H1 (cell line): ENCODE measurements around the gene UGT2B7. TPM values are rescaled to one million over a fixed set of nuclear protein-coding genes. Genes with fewer than 3 reads are reported as not detected.

Source experiments
- CTCF ChIA-PET: fragments of 300-600 bp; sonication (Branson Sonifier 250); formaldehyde crosslinking; loops from one replicate; lab custom pipeline; 2021; ENCODE audit not compliant: partially characterized antibody; lab: Charles Lee
- POLR2A ChIA-PET: fragments of 300-600 bp; sonication (Branson Sonifier 250); formaldehyde crosslinking; loops from one replicate; lab custom pipeline; 2021; ENCODE audit warnings: inconsistent platforms; ENCODE audit not compliant: partially characterized antibody; lab: Charles Lee
- DNase-seq, 2 experiments: peaks; one replicate each; pipeline versions ENCODE4 v3.0.0 to v3.0.0-alpha.2; 2010 to 2022; ENCODE audit warnings: low spot score in 2 of 2, low read depth in 1 of 2, mixed read lengths in 1 of 2
- FAIRE-seq: peaks from 2 replicates; lab custom pipeline; 2011; peaks lifted over from hg19 to GRCh38; lab: Jason Lieb, UNC
- H2AFZ ChIP-seq: 2 replicates; pipeline ENCODE4 v1.8.1; 2012; ENCODE audit warnings: low read length, inconsistent platforms
- H2AK5ac ChIP-seq: 2 replicates; pipeline ENCODE4 v1.6.1; 2013; ENCODE audit warnings: low read depth, low read length
- H2BK120ac ChIP-seq: replicated peaks from 2 replicates; pipeline ENCODE3; 2013; ENCODE audit warnings: low read depth, low read length, inconsistent platforms
- H2BK12ac ChIP-seq: 2 replicates; pipeline ENCODE4 v1.6.1; 2013; ENCODE audit warnings: low read depth, low read length
- H2BK15ac ChIP-seq: 2 replicates; pipeline ENCODE4 v1.6.1; 2013; ENCODE audit warnings: low read length
- H2BK20ac ChIP-seq: 2 replicates; pipeline ENCODE4 v1.6.1; 2013; ENCODE audit warnings: low read length
- H2BK5ac ChIP-seq: 2 replicates; pipeline ENCODE4 v1.6.1; 2013; ENCODE audit warnings: low read depth, low read length
- H3K14ac ChIP-seq: 2 replicates; pipeline ENCODE4 v1.6.1; 2013; ENCODE audit warnings: inconsistent platforms; ENCODE audit not compliant: insufficient read length
- H3K18ac ChIP-seq: 2 replicates; pipeline ENCODE4 v1.6.1; 2013; ENCODE audit warnings: low read length; ENCODE audit errors: extremely low read depth
- H3K23ac ChIP-seq: 2 replicates; pipeline ENCODE4 v1.6.1; 2013; ENCODE audit warnings: inconsistent platforms; ENCODE audit not compliant: insufficient read length
- H3K23me2 ChIP-seq: 2 replicates; pipeline ENCODE4 v1.6.1; 2013; ENCODE audit warnings: low read depth, low read length
- H3K27ac ChIP-seq: 2 replicates; pipeline ENCODE4 v1.6.1; 2011; ENCODE audit warnings: low read depth, low read length, inconsistent platforms
- H3K27me3 ChIP-seq, 4 experiments: replicated peaks in 1 of 4; 1 replicate in 1 of 4; 2 replicates in 3 of 4; pipeline versions ENCODE4 v1.6.1 to v1.8.1; 2011 to 2013; ENCODE audit warnings: low read length in 3 of 4, mild to moderate bottlenecking in 3 of 4, inconsistent platforms in 2 of 4, mixed read lengths in 2 of 4, moderate library complexity in 1 of 4; ENCODE audit not compliant: control insufficient read depth in 3 of 4, insufficient read depth in 3 of 4; ENCODE audit errors: extremely low read depth in 1 of 4
- H3K36me3 ChIP-seq, 4 experiments: 2 replicates each; pipeline versions ENCODE4 v1.6.1 to v1.8.1; 2011 to 2013; ENCODE audit warnings: mild to moderate bottlenecking in 4 of 4, low read length in 3 of 4, moderate library complexity in 2 of 4, control low read depth in 1 of 4, inconsistent platforms in 1 of 4; ENCODE audit not compliant: insufficient read depth in 4 of 4, control insufficient read depth in 2 of 4
- H3K4ac ChIP-seq: replicated peaks from 2 replicates; pipeline ENCODE3; 2013; ENCODE audit warnings: low read length, low read depth, mixed read lengths, inconsistent platforms; ENCODE audit not compliant: insufficient read length
- H3K4me1 ChIP-seq, 4 experiments: replicated peaks in 1 of 4; 1 replicate in 1 of 4; 2 replicates in 3 of 4; pipeline versions ENCODE4 v1.6.1 to v1.8.1; 2011 to 2013; ENCODE audit warnings: low read length in 3 of 4, inconsistent platforms in 2 of 4, mixed read lengths in 1 of 4; ENCODE audit not compliant: insufficient read depth in 4 of 4, control insufficient read depth in 3 of 4
- H3K4me2 ChIP-seq, 2 experiments: 2 replicates each; pipeline versions ENCODE4 v1.6.1 to v1.8.1; 2011 to 2013; ENCODE audit warnings: low read depth in 2 of 2, low read length in 2 of 2, control low read depth in 1 of 2, inconsistent platforms in 1 of 2, mild to moderate bottlenecking in 1 of 2; ENCODE audit not compliant: insufficient read depth in 1 of 2
- H3K4me3 ChIP-seq, 4 experiments: fragments of 200-600, 300-600 bp in 1 of 4; sonication (generic), shearing (Covaris generic), sonication (Bioruptor Twin) in 1 of 4; 2 replicates each; pipeline versions ENCODE4 v1.5.1 to v1.8.1; 2011 to 2016; ENCODE audit warnings: low read length in 4 of 4, low read depth in 3 of 4, control low read depth in 2 of 4, inconsistent platforms in 2 of 4, mild to moderate bottlenecking in 2 of 4, mixed read lengths in 1 of 4, moderate library complexity in 1 of 4; ENCODE audit not compliant: insufficient read depth in 2 of 4; ENCODE audit errors: extremely low read depth in 1 of 4
- H3K56ac ChIP-seq: replicated peaks from 2 replicates; pipeline ENCODE3; 2013; ENCODE audit warnings: low read depth, mild to moderate bottlenecking, mixed read lengths, low read length, inconsistent platforms; ENCODE audit not compliant: insufficient read length
- H3K79me1 ChIP-seq: 2 replicates; pipeline ENCODE4 v1.6.1; 2013; ENCODE audit warnings: low read depth, low read length, control low read depth
- H3K79me2 ChIP-seq, 2 experiments: 2 replicates each; pipeline versions ENCODE4 v1.6.1 to v1.8.1; 2012 to 2013; ENCODE audit warnings: low read length in 2 of 2, mild to moderate bottlenecking in 2 of 2, inconsistent platforms in 1 of 2; ENCODE audit not compliant: insufficient read depth in 2 of 2, control insufficient read depth in 1 of 2
- H3K9ac ChIP-seq, 4 experiments: replicated peaks in 1 of 4; 1 replicate in 1 of 4; 2 replicates in 3 of 4; pipeline versions ENCODE4 v1.6.1 to v1.8.1; 2011 to 2013; ENCODE audit warnings: low read depth in 3 of 4, low read length in 3 of 4, control low read depth in 2 of 4, mild to moderate bottlenecking in 2 of 4, moderate library complexity in 2 of 4, inconsistent platforms in 1 of 4; ENCODE audit errors: extremely low read depth in 1 of 4
- H3K9me3 ChIP-seq, 2 experiments: 2 replicates each; pipeline versions ENCODE4 v1.6.1 to v1.8.1; 2012 to 2013; ENCODE audit warnings: mild to moderate bottlenecking in 2 of 2, moderate library complexity in 2 of 2, control low read depth in 1 of 2, inconsistent platforms in 1 of 2, low read depth in 1 of 2, low read length in 1 of 2, mixed read lengths in 1 of 2; ENCODE audit not compliant: insufficient read depth in 2 of 2
- H4K20me1 ChIP-seq, 2 experiments: replicated peaks in 1 of 2; 2 replicates each; pipeline versions ENCODE3 to v1.8.1; 2011 to 2013; ENCODE audit warnings: inconsistent platforms in 2 of 2, low read length in 2 of 2, mild to moderate bottlenecking in 1 of 2; ENCODE audit not compliant: insufficient read depth in 2 of 2, control insufficient read depth in 1 of 2
- H4K5ac ChIP-seq: 2 replicates; pipeline ENCODE4 v1.6.1; 2013; ENCODE audit warnings: low read length, low read depth, mixed read lengths, inconsistent platforms; ENCODE audit not compliant: insufficient read length
- H4K8ac ChIP-seq: 2 replicates; pipeline ENCODE4 v1.8.0; 2013; ENCODE audit warnings: mild to moderate bottlenecking, moderate library complexity, low read length, inconsistent platforms; ENCODE audit not compliant: insufficient read depth; ENCODE audit errors: extremely low read depth
- H4K91ac ChIP-seq: replicated peaks from 2 replicates; pipeline ENCODE3; 2013; ENCODE audit warnings: low read length, mixed read lengths, inconsistent platforms; ENCODE audit not compliant: insufficient read length
- CHD1 ChIP-seq: IDR thresholded peaks from 2 replicates; pipeline ENCODE4 v1.6.1; 2012; ENCODE audit warnings: low read depth, low read length, improper control_type of control experiment
- CTCF ChIP-seq, 3 experiments: IDR thresholded peaks; 1 replicate in 2 of 3; 2 replicates in 1 of 3; pipeline versions ENCODE4 v1.5.1 to v1.6.1; 2011; ENCODE audit warnings: low read length in 3 of 3, mild to moderate bottlenecking in 3 of 3, inconsistent platforms in 2 of 3, low read depth in 1 of 3, moderate library complexity in 1 of 3; ENCODE audit not compliant: insufficient read depth in 1 of 3; ENCODE audit errors: control extremely low read depth in 1 of 3
- EGR1 ChIP-seq: IDR thresholded peaks from 2 replicates; pipeline ENCODE4 v1.6.1; 2011; ENCODE audit warnings: low read depth, low read length, borderline replicate concordance
- EZH2 ChIP-seq: fragments of 200-600 bp; sonication (generic); IDR thresholded peaks from 2 replicates; pipeline ENCODE4 v1.7.1; 2012; ENCODE audit warnings: low read depth, mild to moderate bottlenecking, moderate library complexity, low read length, inconsistent platforms; ENCODE audit not compliant: severe bottlenecking
- FOSL1 ChIP-seq: IDR thresholded peaks from 2 replicates; pipeline ENCODE4 v1.6.1; 2011; ENCODE audit warnings: mild to moderate bottlenecking, low read depth, low read length, moderate library complexity; ENCODE audit not compliant: insufficient read depth
- KDM4A ChIP-seq: IDR thresholded peaks from one replicate; pipeline ENCODE4 v1.7.1; 2012; ENCODE audit warnings: low read depth, mild to moderate bottlenecking, moderate library complexity, low read length, inconsistent platforms; ENCODE audit not compliant: severe bottlenecking
- MAFK ChIP-seq: IDR thresholded peaks from 2 replicates; pipeline ENCODE4 v1.6.1; 2012; ENCODE audit warnings: low read depth, mild to moderate bottlenecking, improper control_type of control experiment, low read length
- RAD21 ChIP-seq, 2 experiments: IDR thresholded peaks in 1 of 2; conservative IDR thresholded peaks in 1 of 2; 2 replicates each; pipeline ENCODE4 v1.6.1; 2011; ENCODE audit warnings: low read depth in 2 of 2, low read length in 2 of 2, improper control_type of control experiment in 1 of 2, inconsistent platforms in 1 of 2, mild to moderate bottlenecking in 1 of 2, moderate library complexity in 1 of 2
- TAF1 ChIP-seq: IDR thresholded peaks from 2 replicates; pipeline ENCODE4 v1.6.1; 2011; ENCODE audit warnings: mild to moderate bottlenecking, low read depth, low read length
- TCF12 ChIP-seq: IDR thresholded peaks from 2 replicates; pipeline ENCODE4 v1.6.1; 2011; ENCODE audit warnings: low read depth, mild to moderate bottlenecking, low read length
- polyA plus RNA-seq, 7 experiments: library from polyadenylated mRNA; depleted of rRNA in 3 of 7; stranded (reverse) in 5 of 7; unstranded in 2 of 7; fragments of >200 nt in 5 of 7; fragments of 200-250 nt in 2 of 7; gene quantifications; 1 replicate in 5 of 7; 2 replicates in 1 of 7; 4 replicates in 1 of 7; pipeline versions ENCODE4 v1.2.1 to v1.2.3, GENCODE V29; 2011 to 2013; ENCODE audit warnings: missing spikeins in 2 of 7, mixed read lengths in 2 of 7
- total RNA-seq: library from RNA; stranded (reverse); fragmentation: NEBNext Ultra II Directional; extraction: Animal tissue kit (Norgen Biotek cat#: 25700); gene quantifications from 2 replicates; pipeline ENCODE4 v1.2.1, GENCODE V29; 2021

UGT2B7 gene
- total and polyA plus RNA-seq, 2 of the 8 experiments (the other 6 are each of a cell fraction or from before 2014, with no cell fraction given): not detected

- no peaks in the 10 kb centered on the region for H3K27me3 ChIP-seq
- no peak for DNase-seq
- no peaks in the 10 kb centered on the region for H3K23me2 ChIP-seq
- no peak overlapping the region for H3K4ac ChIP-seq
- CTCF ChIA-PET: no interaction called here
- no peaks in the 10 kb centered on the region for H3K4me1 ChIP-seq
- no peak overlapping the region for H3K14ac ChIP-seq
- no peaks in the 10 kb centered on the region for H3K79me2 ChIP-seq
- no peaks in the 10 kb centered on the region for H3K9me3 ChIP-seq
- H2BK20ac ChIP-seq: no peak overlapping the region
- H2BK5ac ChIP-seq: no peak overlapping the region
- H3K4me2 ChIP-seq: no peak overlapping the region
- H2AFZ ChIP-seq: no peak overlapping the region; the same call in 1 of the 2 replicates
- H3K56ac ChIP-seq: no peak overlapping the region
- no peak overlapping the region for H4K91ac ChIP-seq
- H3K4me3 ChIP-seq: no peak overlapping the region
- no peak overlapping the region for H2BK12ac ChIP-seq
- no peak overlapping the region for H2BK120ac ChIP-seq
- no peak overlapping the region for H4K5ac ChIP-seq
- no peak overlapping the region for H3K9ac ChIP-seq
- TF ChIP-seq CTCF (IDR thresholded peaks at IDR 0.05; ENCODE audit: control extremely low read depth in 1 of 3, insufficient read depth in 1 of 3, low read depth in 1 of 3, low read length in 3 of 3): no peak
- TF ChIP-seq CHD1: no peak
- no peak for TF ChIP-seq TAF1
- no peak for TF ChIP-seq EZH2
- TF ChIP-seq MAFK: no peak
- no peak for TF ChIP-seq TCF12
- TF ChIP-seq RAD21 (IDR thresholded peaks at IDR 0.05 in 1 of 2, conservative IDR thresholded peaks at IDR 0.05 in 1 of 2; ENCODE audit: low read depth in 2 of 2, low read length in 2 of 2): no peak
- TF ChIP-seq EGR1: no peak
- TF ChIP-seq KDM4A: no peak
- TF ChIP-seq FOSL1: no peak
- TF ChIP-seq, all 59 proteins: peak for 0
- no peaks in the 10 kb centered on the region for H3K79me1 ChIP-seq
- FAIRE-seq: no peak
- H4K8ac ChIP-seq: no peak overlapping the region
- H3K36me3 ChIP-seq: no peaks in the 10 kb centered on the region
- no peak overlapping the region for H2AK5ac ChIP-seq
- POLR2A ChIA-PET: interaction anchor here (0.6 kb wide), 1 partner anchor 14 kb away, joined by 4 read pairs; no protein-coding TSS in a partner anchor
- H3K18ac ChIP-seq: no peak overlapping the region
- H2BK15ac ChIP-seq: no peak overlapping the region
- H3K27ac ChIP-seq: no peak overlapping the region
- H4K20me1 ChIP-seq: no peaks in the 10 kb centered on the region
- no peak overlapping the region for H3K23ac ChIP-seq
These were observed 29.8 kb downstream of the UGT2B7 start for GRCh38 chr4:69126024-69126423.
